Tibial artery (tissue), 4 donors: ENCODE results near the gene SAPCD1.

Experiments used
- DNase-seq, 2 donors: peaks; one replicate each; pipeline ENCODE4 v3.0.0-alpha.2; 2019
- H3K27ac ChIP-seq, 2 donors: fragments of 200-600 bp; sonication (generic) in 1 of 2; 1 replicate in 1 of 2; 2 replicates in 1 of 2; pipeline ENCODE4 v1.5.1; 2018 to 2019; ENCODE audit warnings: mild to moderate bottlenecking in 1 of 2
- H3K27me3 ChIP-seq, 2 donors: fragments of 200-600 bp; sonication (generic) in 1 of 2; one replicate each; pipeline versions ENCODE4 v1.5.1 to v1.6.0; 2016 to 2019
- H3K36me3 ChIP-seq, 3 donors: fragments of 200-600 bp; sonication (generic) in 2 of 3; one replicate each; pipeline ENCODE4 v1.5.1; 2016 to 2019; ENCODE audit warnings: mild to moderate bottlenecking in 2 of 3
- H3K4me1 ChIP-seq, 4 donors: fragments of 200-600 bp; sonication (generic) in 2 of 4; 1 replicate in 3 of 4; 2 replicates in 1 of 4; pipeline ENCODE4 v1.5.1; 2016 to 2019
- H3K4me3 ChIP-seq, 2 donors: fragments of 200-600 bp; sonication (generic) in 1 of 2; 1 replicate in 1 of 2; 2 replicates in 1 of 2; pipeline ENCODE4 v1.5.1; 2018 to 2019; ENCODE audit warnings: mild to moderate bottlenecking in 2 of 2
- H3K9me3 ChIP-seq, 3 donors: fragments of 200-600 bp; sonication (generic) in 1 of 3; one replicate each; pipeline ENCODE4 v1.5.1; 2016 to 2019
- CTCF ChIP-seq, 2 experiments: fragments of 200-600 bp in 1 of 2; fragments of 450-650 bp in 1 of 2; IDR thresholded peaks; one replicate each; pipeline ENCODE4 v1.5.1; 2017 to 2019; ENCODE audit warnings: antibody characterized with exemption in 2 of 2, mild to moderate bottlenecking in 1 of 2, moderate library complexity in 1 of 2
- intact Hi-C: fragments of 100-400 bp; cut with DNase I; formaldehyde crosslinking; loops from one replicate; pipeline ENCODE4 v1.15.0; 2023; ENCODE audit warnings: low total_unique reads

Gene SAPCD1

GRCh38 chr6:31749301-31750036 lies 13.0 kb upstream of the SAPCD1 start:
- Histone ChIP-seq H3K27me3 (no peaks in the 10 kb centered on the region), H3K27ac (no peak overlapping the region), H3K4me3 (no peak overlapping the region), H3K4me1 (no peaks in the 10 kb centered on the region), H3K9me3 (no peaks in the 10 kb centered on the region), H3K36me3 (no peaks in the 10 kb centered on the region)
- intact Hi-C loops, result no loop called here
- no peak for DNase-seq
- no peak for TF ChIP-seq CTCF (IDR thresholded peaks at IDR 0.05)

DNA sequence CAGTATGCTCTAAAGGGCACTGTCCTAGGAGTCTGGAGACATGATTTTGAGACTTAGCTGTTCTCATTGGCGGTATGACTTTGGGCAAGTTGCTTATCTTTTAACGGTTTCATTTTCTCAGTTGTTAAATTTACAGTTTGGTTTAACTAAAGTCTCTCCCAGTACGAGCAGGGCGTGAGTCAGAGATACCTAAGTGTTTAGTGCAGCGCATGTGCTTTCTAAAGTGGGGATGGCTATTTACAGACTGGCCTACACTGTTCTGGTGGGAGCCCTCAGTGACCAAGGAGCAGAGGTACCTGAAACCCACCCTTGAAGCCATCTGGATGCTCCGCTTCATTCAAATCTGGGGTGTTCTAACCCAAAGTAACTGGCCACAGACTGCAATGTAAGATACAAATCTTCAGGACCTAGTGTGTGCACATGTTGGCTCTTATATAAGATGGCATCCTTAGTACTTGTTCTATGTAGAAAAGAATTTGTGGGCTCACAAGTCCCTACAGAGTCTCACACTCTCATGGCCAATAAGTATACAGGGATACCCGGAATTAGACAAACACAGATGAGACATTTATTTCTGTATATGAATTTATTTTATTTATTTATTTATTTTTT lies 11.9 kb upstream of the SAPCD1 start:
- no peaks in the 10 kb centered on the region for H3K36me3 ChIP-seq
- no peaks in the 10 kb centered on the region for H3K4me1 ChIP-seq
- no peak overlapping the region for H3K27ac ChIP-seq
- no peaks in the 10 kb centered on the region for H3K27me3 ChIP-seq
- intact Hi-C loops, result no loop called here
- DNase-seq, result no peak
- no peaks in the 10 kb centered on the region for H3K9me3 ChIP-seq
- no peak for TF ChIP-seq CTCF (IDR thresholded peaks at IDR 0.05)
- H3K4me3 ChIP-seq, result no peak overlapping the region

DNA sequence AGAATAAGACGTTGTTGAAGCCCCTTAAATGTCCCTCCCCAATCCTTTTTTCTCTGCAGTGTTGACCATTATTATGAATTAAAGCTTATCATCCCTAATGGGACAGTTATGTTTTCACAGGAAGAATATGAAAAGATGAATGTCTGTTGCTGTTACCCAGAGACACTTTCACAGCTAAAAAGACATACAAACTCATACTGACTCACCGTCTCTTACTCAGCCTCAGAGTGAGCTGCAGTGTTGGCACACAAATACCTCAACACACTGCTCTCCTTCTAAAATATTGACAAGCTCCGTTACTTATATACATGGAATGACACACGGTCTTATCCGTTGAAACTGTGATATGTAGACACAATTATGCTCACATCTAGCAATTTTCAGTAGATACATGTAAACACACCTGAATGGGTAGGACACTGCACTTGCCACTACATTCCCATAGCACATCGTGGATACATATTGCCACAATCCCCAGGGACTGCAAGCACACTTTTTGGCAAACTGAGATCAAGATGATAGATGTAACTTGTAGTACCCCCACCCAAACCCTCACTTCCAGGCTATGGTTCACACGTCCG lies 9.6 kb upstream of the SAPCD1 start:
- Histone ChIP-seq H3K4me3 (no peak overlapping the region), H3K9me3 (no peaks in the 10 kb centered on the region), H3K4me1 (no peaks in the 10 kb centered on the region), H3K36me3 (no peaks in the 10 kb centered on the region), H3K27ac (no peak overlapping the region), H3K27me3 (no peaks in the 10 kb centered on the region)
- intact Hi-C loops, result no loop called here
- no peak for TF ChIP-seq CTCF (IDR thresholded peaks at IDR 0.05)
- DNase-seq, result no peak

DNA sequence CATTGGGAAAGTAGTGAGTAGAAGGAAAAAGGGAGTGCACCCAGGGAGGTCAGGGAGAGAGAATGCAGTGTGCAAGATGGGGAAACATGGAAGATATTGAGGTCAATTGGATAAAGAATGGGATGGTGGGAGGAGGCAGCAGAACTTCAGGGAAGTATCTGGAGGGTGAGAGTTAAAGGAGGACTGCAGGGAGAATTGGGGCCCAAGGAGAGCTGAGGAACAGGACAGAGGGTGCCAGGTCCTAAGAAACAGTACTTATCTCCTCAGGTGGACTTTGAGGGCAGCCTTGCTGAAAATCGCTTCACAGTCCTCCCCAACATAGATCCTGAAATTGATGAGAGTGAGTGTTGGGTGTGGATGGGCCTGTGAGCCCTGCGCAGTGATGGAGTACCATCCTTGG lies 4.2 kb upstream of the SAPCD1 start:
- TF ChIP-seq CTCF (IDR thresholded peaks at IDR 0.05), result no peak
- Histone ChIP-seq H3K36me3 (peaks cover 0 to 19% (median 0%) of the 10 kb centered on the region in 3 donors), H3K27ac (no peak overlapping the region), H3K9me3 (no peaks in the 10 kb centered on the region), H3K27me3 (no peaks in the 10 kb centered on the region), H3K4me3 (no peak overlapping the region), H3K4me1 (no peaks in the 10 kb centered on the region)
- DNase-seq, result no peak
- intact Hi-C loops, result no loop called here

- Histone ChIP-seq H3K36me3 (peaks cover 0 to 19% (median 0%) of the 10 kb centered on the region in 3 donors), H3K4me1 (no peaks in the 10 kb centered on the region), H3K4me3 (no peak overlapping the region), H3K9me3 (no peaks in the 10 kb centered on the region), H3K27me3 (peaks cover 0 to 4% of the 10 kb centered on the region in 2 donors), H3K27ac (no peak overlapping the region)
- intact Hi-C loops, result no loop called here
- no peak for DNase-seq
- TF ChIP-seq CTCF (IDR thresholded peaks at IDR 0.05), result no peak
Observed at GRCh38 chr6:31760790-31761189, 1.7 kb upstream of the SAPCD1 start.
